GM19372 (cell line): ENCODE measurements around the gene UNKL.
A peak's percentile ranks its signal among the peaks of the same experiment; 100 is the strongest.

ENCODE experiments used
- ATAC-seq: cut with Tn5 transposase; IDR thresholded peaks from one replicate; pipeline ENCODE4 v1.9.1; 2021; ENCODE audit warnings: mild to moderate bottlenecking, low read depth, moderate library complexity; ENCODE audit not compliant: unreplicated experiment

The UNKL gene, protein sequence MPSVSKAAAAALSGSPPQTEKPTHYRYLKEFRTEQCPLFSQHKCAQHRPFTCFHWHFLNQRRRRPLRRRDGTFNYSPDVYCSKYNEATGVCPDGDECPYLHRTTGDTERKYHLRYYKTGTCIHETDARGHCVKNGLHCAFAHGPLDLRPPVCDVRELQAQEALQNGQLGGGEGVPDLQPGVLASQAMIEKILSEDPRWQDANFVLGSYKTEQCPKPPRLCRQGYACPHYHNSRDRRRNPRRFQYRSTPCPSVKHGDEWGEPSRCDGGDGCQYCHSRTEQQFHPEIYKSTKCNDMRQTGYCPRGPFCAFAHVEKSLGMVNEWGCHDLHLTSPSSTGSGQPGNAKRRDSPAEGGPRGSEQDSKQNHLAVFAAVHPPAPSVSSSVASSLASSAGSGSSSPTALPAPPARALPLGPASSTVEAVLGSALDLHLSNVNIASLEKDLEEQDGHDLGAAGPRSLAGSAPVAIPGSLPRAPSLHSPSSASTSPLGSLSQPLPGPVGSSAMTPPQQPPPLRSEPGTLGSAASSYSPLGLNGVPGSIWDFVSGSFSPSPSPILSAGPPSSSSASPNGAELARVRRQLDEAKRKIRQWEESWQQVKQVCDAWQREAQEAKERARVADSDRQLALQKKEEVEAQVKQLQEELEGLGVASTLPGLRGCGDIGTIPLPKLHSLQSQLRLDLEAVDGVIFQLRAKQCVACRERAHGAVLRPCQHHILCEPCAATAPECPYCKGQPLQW

DNA sequence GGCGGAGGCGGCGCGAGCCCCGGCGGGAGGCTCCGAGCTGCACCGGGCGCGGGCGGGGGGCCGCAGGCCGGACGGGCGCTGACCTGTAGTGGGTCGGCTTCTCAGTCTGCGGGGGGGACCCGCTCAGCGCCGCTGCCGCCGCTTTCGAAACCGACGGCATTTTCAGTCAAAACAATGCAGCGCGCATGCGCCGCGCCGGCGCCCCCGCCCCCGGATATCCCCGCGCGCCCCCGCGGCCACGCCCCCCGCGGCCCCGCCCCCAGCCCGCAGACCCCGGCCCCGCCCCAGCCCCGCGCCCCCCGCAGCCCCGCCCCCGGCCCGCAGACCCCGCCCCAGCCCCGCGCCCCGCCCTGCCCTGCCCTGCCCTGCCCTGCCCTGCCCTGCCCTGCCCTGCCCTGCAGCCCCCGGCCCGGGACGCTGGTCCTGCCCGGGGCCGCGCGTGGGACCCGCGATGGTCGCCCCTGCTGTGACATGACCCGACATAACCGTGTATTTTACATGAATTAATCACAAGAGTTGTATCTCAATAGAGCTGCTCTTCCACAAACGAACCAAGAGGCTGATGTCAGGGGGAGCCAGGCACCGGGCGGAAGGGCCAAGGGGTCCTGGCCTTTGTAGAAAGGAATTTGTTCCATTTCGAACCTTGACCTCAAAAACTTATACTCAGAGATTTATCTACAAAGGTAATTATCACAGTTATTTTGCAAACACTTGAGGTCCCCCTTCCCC, at the start of gene UNKL:
Gene UNKL (minus strand): TSS at position 173 of the 729 bp plus-strand sequence. CDS start 13 bp downstream, at position 160.
- ATAC-seq: peak; percentile 64

- no peak for ATAC-seq
These were observed 46.6 kb upstream of the UNKL start for GRCh38 chr16:1461146-1461545.

GRCh38 chr16:1460602-1461138, 46.2 kb upstream of the UNKL start:
- no peak for ATAC-seq

GRCh38 chr16:1459967-1460366, 45.5 kb upstream of the UNKL start:
- no peak for ATAC-seq

DNA sequence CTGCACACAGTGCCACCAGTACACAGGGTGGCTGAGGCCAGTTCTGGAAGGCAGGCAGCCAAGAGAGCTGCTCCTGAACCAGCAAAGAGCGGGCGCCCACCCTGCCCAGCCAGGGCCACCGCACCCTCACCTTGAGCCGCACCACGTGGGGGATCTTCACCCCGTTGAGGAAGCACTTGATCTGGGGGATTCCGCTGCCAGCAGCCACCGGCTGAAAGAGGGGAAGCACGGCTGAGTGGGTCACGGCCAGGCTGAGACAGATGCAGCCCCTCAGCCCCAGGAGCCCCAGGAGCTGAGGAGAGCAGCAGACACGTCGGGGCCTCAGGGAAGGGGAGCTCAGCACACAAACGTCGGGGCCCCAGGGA, 44.5 kb upstream of the UNKL start:
- no peak for ATAC-seq

GRCh38 chr16:1458336-1458976, 44.0 kb upstream of the UNKL start:
- ATAC-seq: no peak

GRCh38 chr16:1457489-1458245, 43.2 kb upstream of the UNKL start:
- ATAC-seq: no peak

DNA sequence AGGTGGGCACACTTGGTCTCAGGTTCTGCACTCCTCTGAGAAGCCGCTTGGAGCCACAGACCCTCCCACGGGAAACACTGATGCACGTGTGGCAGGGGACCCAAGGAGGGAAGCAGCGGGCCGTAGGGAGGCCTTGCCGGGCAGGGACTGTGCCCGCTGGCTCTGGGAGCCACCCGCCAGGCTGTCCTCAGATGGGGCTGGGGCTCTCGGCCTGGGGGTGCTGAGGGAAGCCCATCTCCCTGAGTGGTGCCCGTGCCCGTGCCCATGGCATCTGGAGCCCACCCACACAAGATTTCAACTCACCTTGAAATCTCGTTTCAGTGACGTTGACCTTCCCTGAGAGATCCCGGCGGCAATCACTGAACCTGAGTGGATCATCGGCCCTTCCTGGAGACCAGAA, 42.4 kb upstream of the UNKL start:
- no peak for ATAC-seq

- no peak for ATAC-seq
These were observed 41.0 kb upstream of the UNKL start for GRCh38 chr16:1455190-1456171.

DNA sequence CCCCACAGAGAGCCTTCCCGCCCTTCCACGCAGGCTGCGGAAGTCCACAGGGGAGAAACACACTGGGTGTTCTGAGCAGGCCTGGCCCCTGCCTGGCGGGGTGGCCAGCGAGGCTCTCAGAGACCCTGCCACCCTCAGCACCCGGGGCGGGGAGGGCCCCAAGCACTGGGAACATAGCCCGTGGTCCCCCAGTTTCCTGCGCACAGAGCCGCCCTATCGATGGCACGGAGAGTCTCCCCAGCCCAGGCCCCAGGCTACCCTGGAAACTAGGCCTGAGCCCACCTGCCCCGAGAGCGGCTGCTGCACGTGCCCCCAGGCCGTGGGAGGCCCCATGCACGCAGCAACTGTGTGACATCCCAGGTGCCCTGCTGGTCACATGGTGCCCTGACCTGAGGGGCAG, 40.1 kb upstream of the UNKL start:
- ATAC-seq: no peak

DNA sequence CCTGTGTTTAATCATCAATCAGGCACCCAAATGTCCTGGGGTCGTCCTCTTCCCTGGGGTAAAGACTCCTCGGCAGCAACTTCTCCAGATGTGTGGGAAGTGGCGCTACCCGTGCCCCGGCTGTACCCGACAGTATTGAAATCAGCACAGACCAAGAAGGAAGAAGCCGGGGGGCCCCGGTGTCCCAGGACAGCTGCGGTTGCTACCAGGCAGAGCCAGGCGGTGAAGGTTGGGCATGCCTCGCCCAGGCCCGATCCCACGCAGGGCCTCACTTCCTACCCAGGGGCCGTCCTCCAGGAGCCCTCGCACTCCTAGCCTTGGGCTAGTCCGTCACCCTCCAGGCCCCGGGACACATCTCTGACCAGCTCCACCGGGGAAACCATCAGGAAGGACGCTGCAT, 38.8 kb upstream of the UNKL start:
- no peak for ATAC-seq

- ATAC-seq: no peak
These were observed 38.0 kb upstream of the UNKL start for GRCh38 chr16:1452530-1452929.

DNA sequence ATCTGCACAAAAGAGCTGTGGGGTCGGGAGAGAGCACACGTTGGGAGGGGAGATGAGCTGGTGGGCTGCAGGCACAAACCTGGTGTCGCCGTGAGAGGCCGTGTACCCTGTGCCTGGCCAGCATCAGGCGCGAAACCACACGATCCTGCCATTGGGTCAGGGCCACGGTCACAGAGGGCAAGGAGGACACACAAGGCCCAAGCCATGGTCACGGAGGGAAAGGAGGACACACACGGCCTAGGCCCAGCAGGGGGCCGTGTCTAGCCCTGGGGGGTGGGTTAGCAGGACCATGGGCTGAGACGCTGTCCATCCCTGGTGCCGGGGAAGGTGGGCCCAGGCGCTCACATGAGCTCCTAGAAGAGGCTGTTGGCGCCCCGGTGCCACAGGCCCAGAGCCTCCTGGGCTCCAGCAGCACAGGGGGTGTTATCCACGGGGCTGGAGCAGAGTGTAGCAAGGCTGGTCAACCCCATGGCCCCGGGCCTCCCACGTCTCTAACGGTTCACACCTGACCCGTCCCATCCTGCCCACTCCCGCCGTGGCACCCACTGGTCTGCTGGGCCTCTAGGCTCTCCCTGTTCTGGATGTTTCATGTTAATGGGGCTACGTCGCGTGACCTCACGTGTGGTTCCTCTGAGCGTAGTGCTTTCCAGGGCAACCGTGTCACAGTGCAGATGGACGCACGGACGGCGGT, 37.3 kb upstream of the UNKL start:
- ATAC-seq: no peak

DNA sequence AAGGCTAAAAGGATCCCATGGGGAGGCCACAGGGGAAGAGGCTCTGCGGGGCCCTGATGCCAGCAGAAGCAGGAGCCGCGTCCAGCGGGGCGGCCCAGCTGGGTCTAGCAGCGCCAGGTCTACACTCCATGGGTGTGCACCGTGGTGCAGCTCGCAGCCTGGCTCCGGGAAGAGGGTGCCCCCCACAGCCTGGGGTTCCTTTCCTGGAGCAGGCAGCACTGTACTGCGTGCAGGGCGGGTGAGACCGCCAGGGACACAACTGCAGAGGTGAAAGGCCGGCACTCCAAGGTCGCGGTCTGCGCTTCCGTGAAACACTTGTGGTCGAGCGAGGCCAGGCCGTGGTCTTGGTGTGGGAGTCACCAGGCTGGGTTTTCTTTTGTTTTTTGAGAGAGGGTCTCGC, 36.3 kb upstream of the UNKL start:
- no peak for ATAC-seq

DNA sequence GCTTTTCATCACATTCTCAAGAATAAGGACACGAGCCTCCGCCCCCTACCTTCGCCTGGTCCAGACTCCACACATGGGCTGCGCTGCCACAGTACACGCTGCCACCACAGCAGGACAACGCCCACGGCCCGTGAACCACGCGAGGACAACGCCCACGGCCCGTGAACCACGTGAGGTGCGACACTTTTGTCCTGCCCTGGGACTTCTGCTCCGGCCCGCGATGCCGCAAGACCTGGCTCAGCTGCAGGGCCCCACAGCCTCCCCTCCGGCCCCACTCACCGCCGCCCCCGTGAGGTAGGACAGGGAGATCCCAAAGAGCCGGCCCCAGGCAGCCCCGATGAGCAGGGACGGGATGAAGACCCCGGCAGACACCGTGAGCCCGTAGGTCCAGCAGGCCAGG, 35.7 kb upstream of the UNKL start:
- no peak for ATAC-seq

DNA sequence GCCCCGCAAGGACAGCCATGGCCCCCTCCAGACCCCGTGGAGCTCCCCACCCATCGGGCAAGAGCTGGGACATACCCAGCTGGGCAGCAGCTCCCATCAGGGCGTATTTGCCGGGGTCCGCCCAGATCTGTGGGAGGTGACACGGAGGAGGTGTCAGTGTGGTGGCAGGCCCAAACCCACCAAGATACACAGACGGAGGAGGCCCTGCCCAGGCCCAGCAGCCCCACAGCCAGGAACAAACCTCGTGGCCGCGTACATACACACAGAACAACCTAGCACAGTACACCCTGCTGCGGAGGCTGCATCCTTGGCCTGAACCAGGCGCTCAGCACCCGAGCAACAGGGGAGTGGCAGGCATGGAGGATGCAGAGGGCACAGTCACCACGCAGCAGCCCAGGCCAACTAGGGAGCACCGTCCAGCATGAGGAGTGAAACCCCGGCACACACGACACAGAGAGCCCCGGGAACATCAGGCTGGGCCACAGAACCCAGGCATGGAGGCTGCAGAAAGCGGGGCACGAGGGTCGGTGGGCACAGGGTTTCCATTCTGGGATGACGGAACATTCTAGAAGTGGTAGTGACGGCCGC, 34.8 kb upstream of the UNKL start:
- no peak for ATAC-seq

DNA sequence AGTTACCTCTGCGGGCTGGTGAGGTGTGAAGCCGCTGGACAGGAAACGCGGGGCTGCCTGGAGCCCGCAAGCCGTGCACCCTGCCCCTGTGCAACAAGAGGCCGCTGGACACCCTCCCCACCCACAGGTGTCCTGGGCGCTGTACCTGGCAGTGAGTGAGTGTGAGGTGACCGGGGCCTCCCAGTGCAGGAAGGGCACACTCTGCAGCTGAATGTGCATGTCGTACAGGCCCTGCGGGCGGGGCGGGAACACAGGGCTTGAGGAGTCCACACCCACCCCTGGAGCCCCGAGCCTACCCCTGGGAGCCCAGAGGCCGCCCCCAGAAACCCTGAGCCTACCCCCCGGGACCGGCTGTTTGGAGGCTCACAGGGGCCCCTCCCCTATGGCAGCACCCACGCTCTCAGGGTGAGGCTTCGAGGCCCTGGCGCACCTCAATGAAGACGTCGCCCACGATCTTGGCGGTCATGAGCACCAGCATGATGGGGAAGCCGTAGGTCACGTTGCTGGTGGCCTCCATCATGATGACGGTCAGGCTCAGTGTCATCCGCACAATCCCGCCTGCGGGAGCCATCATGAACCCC, 34.1 kb upstream of the UNKL start:
- no peak for ATAC-seq
